ENCODE results near the gene NLRP3. TPM values are rescaled to one million over a fixed set of nuclear protein-coding genes. Genes with fewer than 3 reads are reported as not detected.
"Not testable (repeated sequence)": the region's sequence is repeated elsewhere in the genome, so short reads cannot be mapped to it uniquely, and the experiment has no call there.

The NLRP3 gene
- polyA plus RNA-seq, 4 donors, result 0.67 to 1.4 (median 1.2) TPM

- DNase-seq (ENCODE audit: low read depth in 4 of 4, low spot score in 3 of 4), result peak; percentile 58 to 73 (median 68)
Measured at GRCh38 chr1:247390116-247390791, 25.7 kb upstream of the NLRP3 start.

- DNase-seq (ENCODE audit: low read depth in 4 of 4, low spot score in 3 of 4), result no peak
Measured at GRCh38 chr1:247390996-247391395, 25.0 kb upstream of the NLRP3 start.

- DNase-seq (ENCODE audit: low read depth in 4 of 4, low spot score in 3 of 4), result no peak
Measured at GRCh38 chr1:247392088-247392487, 23.9 kb upstream of the NLRP3 start.

DNA sequence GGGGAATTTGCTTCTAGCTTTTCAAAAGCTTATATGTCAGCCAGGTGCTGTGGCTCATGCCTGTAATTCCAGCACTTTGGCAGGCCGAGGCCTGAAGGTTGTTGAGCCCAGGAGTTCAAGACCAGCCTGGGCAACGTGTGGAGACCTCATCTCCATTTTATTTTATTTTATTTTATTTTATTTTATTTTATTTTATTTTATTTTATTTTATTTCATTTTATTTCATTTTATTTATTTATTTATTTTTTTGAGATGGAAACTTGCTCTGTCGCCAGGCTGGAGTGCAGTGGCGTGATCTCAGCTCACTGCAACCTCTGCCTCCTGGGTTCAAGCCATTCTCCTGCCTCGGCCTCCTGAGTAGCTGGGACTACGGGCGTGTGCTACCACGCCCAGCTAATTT is 20.9 kb upstream of the NLRP3 start:
- not testable (repeated sequence) for DNase-seq (ENCODE audit: low read depth in 4 of 4, low spot score in 3 of 4)

DNA sequence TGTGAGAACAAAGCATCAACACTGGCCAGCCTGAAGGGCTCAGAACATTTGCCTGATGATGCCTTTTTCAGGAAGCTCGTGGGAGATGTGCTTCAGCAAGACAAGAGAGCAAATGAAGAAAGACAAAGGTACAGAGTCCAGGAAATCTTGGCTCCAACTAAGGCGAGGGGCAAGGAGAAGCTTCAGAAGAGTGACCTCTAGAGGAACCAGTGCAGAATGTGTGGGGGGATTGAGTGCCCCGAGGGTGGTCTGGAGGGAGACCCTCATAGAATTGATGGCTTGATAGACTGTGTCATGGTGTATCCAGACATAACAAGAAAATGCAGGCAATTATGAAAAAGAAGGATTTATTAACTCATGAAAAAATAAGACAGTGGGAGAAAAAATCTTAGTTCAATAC is 15.3 kb upstream of the NLRP3 start:
- no peak for DNase-seq (ENCODE audit: low read depth in 4 of 4, low spot score in 3 of 4)

- DNase-seq (ENCODE audit: low read depth in 4 of 4, low spot score in 3 of 4), result no peak
Measured at GRCh38 chr1:247401310-247402119, 14.5 kb upstream of the NLRP3 start.

DNA sequence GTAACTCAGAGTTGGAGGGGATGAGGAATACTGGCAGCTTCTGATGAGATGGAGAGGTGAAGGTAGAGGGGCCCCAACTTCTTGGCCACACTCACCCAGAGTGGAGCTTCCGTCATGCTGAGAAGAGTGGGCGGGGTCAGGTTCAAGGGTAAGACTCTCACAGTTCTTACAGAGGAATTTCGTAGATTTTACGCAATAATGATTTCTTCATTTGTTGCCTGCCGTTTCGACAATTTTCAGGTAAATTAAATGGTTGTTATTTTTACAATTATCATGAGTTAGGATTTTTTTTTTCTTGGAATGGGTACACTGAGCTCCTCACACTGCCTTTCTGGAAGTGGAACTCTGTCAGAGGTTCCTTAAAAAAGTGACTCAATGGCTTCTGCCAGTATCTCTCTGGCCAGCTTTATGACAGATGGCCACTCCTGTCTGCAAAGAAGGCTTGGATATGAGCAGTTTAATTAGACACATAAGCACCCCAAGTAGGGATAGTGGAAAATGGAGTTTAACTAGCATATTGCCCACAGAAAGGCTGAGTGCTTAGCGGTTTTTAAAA is 13.8 kb upstream of the NLRP3 start:
- no peak for DNase-seq (ENCODE audit: low read depth in 4 of 4, low spot score in 3 of 4)

GRCh38 chr1:247406014-247406656 is 9.8 kb upstream of the NLRP3 start:
- DNase-seq (ENCODE audit: low read depth in 4 of 4, low spot score in 3 of 4), result no peak

DNA sequence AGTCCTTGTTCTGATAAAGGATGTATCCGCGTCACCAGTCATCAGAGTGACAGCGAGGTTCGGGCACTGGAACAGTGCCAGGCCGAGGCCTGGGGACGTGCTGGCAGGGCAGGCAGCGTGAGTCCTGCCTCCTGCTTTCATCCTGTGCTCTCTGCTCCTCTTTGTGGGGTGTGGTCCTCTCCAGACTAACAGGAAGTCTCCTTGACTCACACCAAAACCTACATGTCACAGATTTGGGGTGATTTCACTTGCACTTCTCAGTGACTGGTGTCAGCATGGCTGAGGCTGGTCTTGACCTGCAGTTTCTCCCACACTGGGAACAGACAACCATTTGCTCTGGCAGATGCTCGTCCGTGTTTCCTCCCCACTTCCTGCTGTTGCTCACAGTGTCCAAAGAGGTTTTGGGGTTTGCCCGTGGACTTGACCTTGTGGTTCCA is 8.8 kb upstream of the NLRP3 start:
- no peak for DNase-seq (ENCODE audit: low read depth in 4 of 4, low spot score in 3 of 4)

DNA sequence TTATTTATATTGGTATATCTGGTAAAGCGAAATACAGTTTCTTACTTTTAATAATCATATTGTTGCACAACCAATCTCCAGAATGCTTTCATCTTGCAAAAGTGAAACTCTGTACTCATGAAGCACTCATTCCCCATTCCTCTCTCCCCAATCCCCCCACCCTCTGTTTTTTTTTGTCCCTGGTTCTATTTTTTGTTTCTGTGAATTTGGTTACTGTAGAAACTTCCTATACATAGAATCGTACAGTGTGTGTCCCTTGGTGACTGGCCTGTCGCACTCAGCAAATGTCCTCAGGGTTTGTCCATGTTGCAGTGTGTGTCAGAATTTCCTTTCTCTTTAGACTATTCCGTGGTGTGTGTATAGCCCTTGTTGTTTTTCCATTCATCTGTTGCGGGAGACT is 7.9 kb upstream of the NLRP3 start:
- no peak for DNase-seq (ENCODE audit: low read depth in 4 of 4, low spot score in 3 of 4)

GRCh38 chr1:247409869-247410544 is 6.0 kb upstream of the NLRP3 start:
- no peak for DNase-seq (ENCODE audit: low read depth in 4 of 4, low spot score in 3 of 4)

DNA sequence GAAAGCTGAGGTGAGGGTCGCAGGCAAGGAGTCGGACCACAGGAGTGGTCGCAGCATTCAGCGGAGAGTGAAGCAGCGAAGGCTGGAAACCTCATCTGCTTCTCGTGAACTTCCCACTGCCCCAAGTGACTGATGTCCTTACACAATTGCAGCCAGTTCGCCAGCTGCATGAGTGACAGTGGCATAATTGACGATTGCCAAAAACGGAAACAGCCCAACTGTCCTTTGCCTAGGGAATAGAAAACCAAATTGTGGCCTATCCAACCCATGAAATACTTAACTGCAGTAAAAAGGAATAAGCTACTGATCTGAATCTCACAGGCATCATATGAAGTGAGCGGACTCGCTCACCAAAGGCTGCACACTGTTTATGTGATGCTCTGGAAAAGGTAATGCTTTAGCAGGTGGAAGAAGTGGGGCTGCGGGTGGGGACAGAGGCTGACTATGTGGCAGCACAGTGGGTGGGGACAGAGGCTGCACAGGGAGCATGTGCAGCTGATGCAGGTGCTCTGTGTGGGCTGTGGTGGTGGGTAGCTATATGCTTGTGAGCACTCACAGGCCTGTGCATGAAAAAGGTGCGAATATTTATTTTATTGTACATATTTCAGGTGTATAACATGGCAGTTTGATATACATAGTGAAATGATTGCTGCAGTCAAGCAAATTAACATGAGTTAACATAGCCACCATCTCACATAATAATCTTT is 4.2 kb upstream of the NLRP3 start:
- no peak for DNase-seq (ENCODE audit: low read depth in 4 of 4, low spot score in 3 of 4)

- DNase-seq (ENCODE audit: low read depth in 4 of 4, low spot score in 3 of 4), result no peak
Measured at GRCh38 chr1:247417831-247418230, 1.9 kb downstream of the NLRP3 start.

DNA sequence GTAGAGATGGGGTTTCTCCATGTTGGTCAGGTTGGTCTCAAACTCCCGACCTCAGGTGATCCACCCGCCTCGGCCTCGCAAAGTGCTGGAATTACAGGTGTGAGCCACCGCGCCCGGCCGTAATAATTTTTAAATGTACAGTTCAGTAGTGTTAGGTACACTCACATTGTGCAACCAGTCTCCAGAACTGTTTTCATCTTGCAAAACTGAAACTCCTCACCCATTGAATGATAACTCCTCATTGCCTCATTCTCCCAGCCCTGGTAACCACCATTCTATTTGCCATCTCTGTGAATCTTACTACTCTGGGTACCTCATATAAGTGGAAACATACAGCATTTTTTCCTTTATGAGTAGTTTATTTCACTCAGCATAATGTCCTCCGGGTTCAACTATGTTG is 3.4 kb downstream of the NLRP3 start:
- no peak for DNase-seq (ENCODE audit: low read depth in 4 of 4, low spot score in 3 of 4)

DNA sequence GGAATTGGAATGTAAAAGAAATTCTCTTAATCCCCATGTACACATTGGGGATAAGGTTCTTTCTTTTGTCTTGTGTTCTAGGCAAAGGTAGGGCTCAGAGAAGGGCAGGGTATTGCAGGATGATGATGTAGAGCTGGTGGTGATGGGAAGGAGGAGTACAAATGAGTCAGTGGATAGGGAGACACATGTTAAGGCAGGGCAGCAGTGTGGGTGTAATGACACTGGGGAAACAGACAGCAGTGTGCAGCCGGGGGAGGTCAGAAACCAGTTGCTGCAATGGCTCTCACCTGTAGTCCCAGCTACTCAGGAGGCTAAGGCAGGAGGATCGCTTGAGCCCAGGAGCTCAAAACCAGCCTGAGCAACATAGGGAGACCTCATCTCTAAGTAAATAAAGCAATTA is 5.1 kb downstream of the NLRP3 start:
- DNase-seq (ENCODE audit: low read depth in 4 of 4, low spot score in 3 of 4), result no peak

DNA sequence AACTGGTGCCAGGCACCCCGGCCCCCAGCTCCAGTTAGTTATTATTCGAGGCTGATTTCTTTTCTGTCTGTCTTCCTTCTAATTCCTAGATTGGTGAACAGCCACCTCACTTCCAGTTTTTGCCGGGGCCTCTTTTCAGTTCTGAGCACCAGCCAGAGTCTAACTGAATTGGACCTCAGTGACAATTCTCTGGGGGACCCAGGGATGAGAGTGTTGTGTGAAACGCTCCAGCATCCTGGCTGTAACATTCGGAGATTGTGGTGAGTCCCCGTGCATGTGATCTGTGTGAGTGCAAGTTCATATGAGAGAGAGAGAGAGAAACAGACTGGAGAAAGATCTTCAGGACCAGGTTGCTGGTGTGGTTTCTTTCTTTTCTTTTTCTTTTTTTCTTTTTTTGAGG is 13.5 kb downstream of the NLRP3 start:
- DNase-seq (ENCODE audit: low read depth in 4 of 4, low spot score in 3 of 4), result no peak

DNA sequence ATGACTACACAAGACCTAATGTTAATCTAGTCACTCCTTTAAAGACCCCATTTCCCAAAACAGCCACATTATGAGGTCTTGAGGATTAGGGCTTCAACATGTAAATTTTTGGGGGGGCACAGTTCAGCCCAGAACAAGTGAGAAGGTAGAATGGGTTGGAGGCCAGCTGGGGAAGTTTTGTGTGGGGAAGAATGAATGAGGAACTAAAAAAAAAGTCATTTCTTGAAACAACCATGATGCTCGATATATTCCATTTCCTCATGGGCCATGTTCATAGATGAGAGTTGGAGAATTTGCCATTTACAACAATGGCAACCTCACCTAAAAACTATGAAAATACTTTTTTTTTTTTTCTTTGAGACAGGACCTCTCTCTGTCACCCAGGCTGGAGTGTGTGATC is 14.5 kb downstream of the NLRP3 start:
- no peak for DNase-seq (ENCODE audit: low read depth in 4 of 4, low spot score in 3 of 4)

DNA sequence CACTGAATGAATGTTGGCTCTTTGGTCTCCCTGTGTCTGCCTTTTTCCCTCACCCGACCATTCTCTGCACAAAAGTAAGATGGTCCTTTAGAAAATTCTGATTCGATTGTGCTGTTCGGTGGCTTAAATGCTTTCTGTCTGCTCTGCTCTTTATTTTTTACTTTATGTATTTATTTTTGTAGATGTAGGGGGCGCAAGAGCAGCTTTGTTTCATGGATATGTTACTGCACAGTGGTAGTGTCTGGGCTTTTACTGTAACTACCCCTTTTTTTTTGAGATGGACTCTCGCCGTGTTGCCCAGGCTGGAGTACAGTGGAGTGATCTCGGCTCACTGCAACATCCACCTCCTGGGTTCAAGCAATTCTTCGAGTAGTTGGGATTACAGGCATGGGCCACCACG is 15.7 kb downstream of the NLRP3 start:
- DNase-seq (ENCODE audit: low read depth in 4 of 4, low spot score in 3 of 4), result no peak

DNA sequence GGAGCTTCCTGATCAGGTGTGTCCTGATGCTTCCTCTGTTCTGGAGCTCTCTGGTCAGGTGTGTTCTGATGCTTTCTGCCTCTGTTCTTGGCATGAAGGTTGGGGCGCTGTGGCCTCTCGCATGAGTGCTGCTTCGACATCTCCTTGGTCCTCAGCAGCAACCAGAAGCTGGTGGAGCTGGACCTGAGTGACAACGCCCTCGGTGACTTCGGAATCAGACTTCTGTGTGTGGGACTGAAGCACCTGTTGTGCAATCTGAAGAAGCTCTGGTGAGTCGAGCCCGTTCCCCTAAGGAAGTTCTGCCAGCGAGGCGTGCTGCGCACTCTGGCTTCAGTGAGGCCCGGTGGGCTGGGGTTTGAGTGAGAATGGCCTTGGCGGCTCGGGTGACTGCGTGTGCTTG is 18.0 kb downstream of the NLRP3 start:
- DNase-seq (ENCODE audit: low read depth in 4 of 4, low spot score in 3 of 4), result no peak
